Uterus (tissue), 4 donors: ENCODE measurements around the gene HEG1. TPM values are rescaled to one million over a fixed set of nuclear protein-coding genes. Genes with fewer than 3 reads are reported as not detected.

Experiments
- DNase-seq, 2 donors: peaks; one replicate each; pipeline ENCODE4 v3.0.0-alpha.2; 2019 to 2020
- H3K27ac ChIP-seq, 2 donors: fragments of 200-600 bp; sonication (generic); 1 replicate in 1 of 2; 2 replicates in 1 of 2; pipeline ENCODE4 v1.5.1; 2016 to 2018
- H3K27me3 ChIP-seq, 2 donors: fragments of 200-600 bp; sonication (generic); one replicate each; pipeline ENCODE4 v1.5.1; 2018 to 2019; ENCODE audit warnings: control low read depth in 1 of 2
- H3K36me3 ChIP-seq, 2 donors: fragments of 200-600 bp; sonication (generic); one replicate each; pipeline ENCODE4 v1.5.1; 2019; ENCODE audit warnings: control low read depth in 1 of 2
- H3K4me1 ChIP-seq, 2 donors: fragments of 200-600 bp; sonication (generic); one replicate each; pipeline ENCODE4 v1.5.1; 2018 to 2019; ENCODE audit warnings: control low read depth in 1 of 2
- H3K4me3 ChIP-seq, 2 donors: fragments of 200-600 bp; sonication (generic); 1 replicate in 1 of 2; 2 replicates in 1 of 2; pipeline ENCODE4 v1.5.1; 2018 to 2019; ENCODE audit warnings: mild to moderate bottlenecking in 1 of 2
- H3K9me3 ChIP-seq, 2 donors: fragments of 200-600 bp; sonication (generic); one replicate each; pipeline ENCODE4 v1.5.1; 2019; ENCODE audit warnings: control low read depth in 1 of 2
- CTCF ChIP-seq, 4 experiments: fragments of 200-600 bp in 2 of 4; fragments of 450-650 bp in 2 of 4; sonication (generic) in 2 of 4; IDR thresholded peaks; one replicate each; pipeline ENCODE4 v1.5.1; 2016 to 2019; ENCODE audit warnings: antibody characterized with exemption in 4 of 4, mild to moderate bottlenecking in 2 of 4, moderate library complexity in 1 of 4
- POLR2A ChIP-seq, 2 donors: fragments of 450-650 bp; IDR thresholded peaks; one replicate each; pipeline ENCODE4 v1.6.1; 2016; ENCODE audit warnings: antibody characterized with exemption in 2 of 2, mild to moderate bottlenecking in 1 of 2, moderate library complexity in 1 of 2
- intact Hi-C: fragments of 100-400 bp; cut with DNase I; formaldehyde crosslinking; loops from one replicate; pipeline ENCODE4 v1.15.1; 2023; ENCODE audit warnings: low total_unique reads
- total RNA-seq, 4 donors: library from RNA; depleted of rRNA in 3 of 4; stranded (reverse); fragments of >200 nt in 3 of 4; gene quantifications; one replicate each; pipeline versions ENCODE4 v1.1.0 to v1.2.4, GENCODE V29; 2014 to 2023
- donor health status: DM: yes; HTN: yes; CAD: no.

The HEG1 gene
- total RNA-seq, 4 donors from 2014 or later = 64.8 to 97.0 (median 71.7) TPM

DNA sequence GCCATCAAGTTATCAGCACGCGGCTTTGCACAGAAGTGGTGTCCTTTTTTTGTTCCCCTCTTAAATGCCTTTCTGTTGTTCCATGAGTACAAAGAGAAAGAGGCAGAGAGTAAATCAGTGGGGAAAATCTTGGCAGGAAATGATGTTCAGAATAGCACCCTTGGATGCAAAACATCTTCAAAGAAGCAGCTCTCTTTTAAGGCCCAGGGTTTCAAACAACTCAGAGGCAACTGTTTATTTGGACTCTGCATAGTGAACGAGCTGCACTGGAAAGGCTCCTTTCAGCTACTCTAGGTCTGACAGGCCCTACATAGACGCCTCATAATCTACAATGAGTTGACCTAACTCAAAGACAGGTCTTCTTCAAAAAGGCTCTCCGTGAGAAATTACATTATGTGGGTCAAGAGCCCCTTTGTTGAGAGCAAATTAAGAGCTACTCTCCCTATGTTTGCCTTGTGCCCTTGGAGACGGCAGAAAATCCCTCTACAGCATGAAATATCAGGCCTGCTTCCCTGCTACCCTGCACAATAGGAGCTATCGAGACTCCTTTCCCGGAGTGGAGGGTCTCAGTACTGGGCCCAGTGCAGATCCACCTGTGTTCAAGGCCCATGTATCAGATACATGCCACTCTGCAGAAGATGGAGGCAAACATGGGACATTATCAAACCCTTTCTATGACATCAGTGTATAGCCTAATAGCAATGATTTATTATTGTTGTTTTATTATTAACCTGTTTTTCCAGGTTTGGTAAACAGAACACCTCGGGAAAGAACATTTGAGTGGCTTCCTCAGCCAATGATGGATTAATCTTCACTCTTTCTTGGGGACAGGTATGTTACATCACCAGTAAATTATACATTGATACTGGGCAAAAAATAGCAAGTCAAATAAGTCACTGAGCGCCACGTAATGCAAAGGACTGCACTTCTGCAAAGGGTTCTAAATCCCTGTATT is 53.1 kb downstream of the HEG1 start:
- Histone ChIP-seq H3K4me3 (no peak overlapping the region), H3K27me3 (no peaks in the 10 kb centered on the region), H3K9me3 (no peaks in the 10 kb centered on the region), H3K4me1 (peaks cover 0 to 7% of the 10 kb centered on the region in 2 donors), H3K36me3 (no peaks in the 10 kb centered on the region), H3K27ac (peak overlapping the region; percentile 30 to 31)
- TF ChIP-seq CTCF (IDR thresholded peaks at IDR 0.05) (no peak), POLR2A (IDR thresholded peaks at IDR 0.05) (no peak)
- intact Hi-C loops = no loop called here
- DNase-seq = no peak

DNA sequence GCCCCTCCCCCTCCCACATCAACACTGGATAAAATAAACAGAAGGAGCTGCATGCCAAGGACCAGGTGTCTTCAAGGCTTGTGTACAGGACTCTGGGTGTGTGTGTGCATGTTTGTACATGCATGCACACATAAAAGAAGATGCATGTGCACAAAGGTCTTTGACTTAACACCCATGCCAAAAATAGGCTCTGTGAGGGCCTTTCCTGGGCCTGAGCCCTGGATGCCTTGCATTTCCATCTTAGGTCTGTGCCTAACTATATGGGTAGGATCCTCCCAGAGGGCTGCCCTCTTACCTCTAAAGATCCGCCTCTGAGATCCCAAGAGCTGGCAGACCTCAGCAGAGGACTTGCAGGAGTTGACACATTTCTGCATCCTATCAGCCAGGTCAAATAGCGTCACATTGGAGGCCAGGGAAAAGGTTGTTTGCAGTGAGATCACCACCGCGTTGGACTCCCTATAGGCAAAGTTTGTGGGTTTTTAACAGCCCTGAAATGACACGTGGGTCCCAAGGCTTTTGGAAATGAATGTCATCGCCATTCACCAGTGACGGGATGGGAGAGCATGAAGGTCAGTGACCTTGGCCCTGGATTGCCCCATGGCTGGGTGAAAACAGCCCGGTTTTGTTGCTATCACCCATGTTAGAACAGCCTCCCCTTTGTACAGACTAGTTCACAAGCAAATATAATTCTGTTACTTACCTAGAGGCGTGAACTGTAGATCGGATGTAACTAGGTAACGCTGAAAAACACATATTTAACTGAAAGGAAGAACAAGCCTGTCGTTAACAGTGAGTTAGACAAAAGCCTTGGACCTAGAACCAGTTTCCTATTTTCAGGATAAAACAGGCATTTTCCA is 54.0 kb downstream of the HEG1 start:
- peaks cover 0 to 7% of the 10 kb centered on the region in 2 donors for H3K4me1 ChIP-seq
- no peaks in the 10 kb centered on the region for H3K27me3 ChIP-seq
- H3K4me3 ChIP-seq = no peak overlapping the region
- H3K27ac ChIP-seq = peak overlapping the region in 1 of 2 donors; percentile 30
- intact Hi-C loops = no loop called here
- no peak for DNase-seq
- H3K36me3 ChIP-seq = no peaks in the 10 kb centered on the region
- no peaks in the 10 kb centered on the region for H3K9me3 ChIP-seq
- TF ChIP-seq POLR2A (IDR thresholded peaks at IDR 0.05) = no peak
- TF ChIP-seq CTCF (IDR thresholded peaks at IDR 0.05) = no peak

- H3K36me3 ChIP-seq = no peaks in the 10 kb centered on the region
- intact Hi-C loops = no loop called here
- H3K27ac ChIP-seq = no peak overlapping the region
- no peaks in the 10 kb centered on the region for H3K27me3 ChIP-seq
- H3K9me3 ChIP-seq = no peaks in the 10 kb centered on the region
- H3K4me1 ChIP-seq = peaks cover 0 to 7% of the 10 kb centered on the region in 2 donors
- H3K4me3 ChIP-seq = no peak overlapping the region
- no peak for TF ChIP-seq POLR2A (IDR thresholded peaks at IDR 0.05)
- no peak for TF ChIP-seq CTCF (IDR thresholded peaks at IDR 0.05)
- no peak for DNase-seq
Measured at GRCh38 chr3:125000661-125001060, 55.1 kb downstream of the HEG1 start.

GRCh38 chr3:124999897-125000435 is 55.8 kb downstream of the HEG1 start:
- no peaks in the 10 kb centered on the region for H3K36me3 ChIP-seq
- H3K27ac ChIP-seq = no peak overlapping the region
- DNase-seq = no peak
- no peak overlapping the region for H3K4me3 ChIP-seq
- intact Hi-C loops = loop anchor here (10.0 kb wide), 1 partner anchor 435 kb away; no protein-coding TSS in a partner anchor
- H3K27me3 ChIP-seq = no peaks in the 10 kb centered on the region
- H3K9me3 ChIP-seq = no peaks in the 10 kb centered on the region
- no peak for TF ChIP-seq POLR2A (IDR thresholded peaks at IDR 0.05)
- no peak for TF ChIP-seq CTCF (IDR thresholded peaks at IDR 0.05)
- H3K4me1 ChIP-seq = peaks cover 0 to 7% of the 10 kb centered on the region in 2 donors
